HUES64 (cell line): ENCODE data around the gene OSBPL10.
"Not testable (repeated sequence)": the region's sequence is repeated elsewhere in the genome, so short reads cannot be mapped to it uniquely, and the experiment has no call there.

Experiments used
- H3K27ac ChIP-seq: 2 replicates; pipeline ENCODE4 v1.7.0; 2013; ENCODE audit warnings: low read depth, low read length, inconsistent platforms
- H3K27me3 ChIP-seq: 2 replicates; pipeline ENCODE4 v1.6.1; 2013; ENCODE audit warnings: mild to moderate bottlenecking, low read length; ENCODE audit not compliant: insufficient read depth
- H3K36me3 ChIP-seq: 2 replicates; pipeline ENCODE4 v1.6.1; 2013; ENCODE audit warnings: mild to moderate bottlenecking, low read length; ENCODE audit not compliant: insufficient read depth
- H3K4me1 ChIP-seq: 2 replicates; pipeline ENCODE4 v1.6.1; 2013; ENCODE audit warnings: mild to moderate bottlenecking, low read length, moderate library complexity; ENCODE audit not compliant: insufficient read depth
- H3K4me3 ChIP-seq: 2 replicates; pipeline ENCODE4 v1.5.1; 2013; ENCODE audit warnings: mild to moderate bottlenecking, low read length, moderate library complexity
- H3K9ac ChIP-seq: 2 replicates; pipeline ENCODE4 v1.6.1; 2013; ENCODE audit warnings: mild to moderate bottlenecking, low read depth, low read length
- H3K9me3 ChIP-seq: 2 replicates; pipeline ENCODE4 v1.6.1; 2013; ENCODE audit warnings: low read depth, low read length; ENCODE audit not compliant: insufficient read depth
- WGBS: fragments of 150-250, 120-280 bp; methylation state at CpG from one replicate; pipeline ENCODE4 v1.1.7; 2013; ENCODE audit warnings: missing lambda C conversion rate; 5-methylcytosine and 5-hydroxymethylcytosine counted together

Gene OSBPL10

DNA sequence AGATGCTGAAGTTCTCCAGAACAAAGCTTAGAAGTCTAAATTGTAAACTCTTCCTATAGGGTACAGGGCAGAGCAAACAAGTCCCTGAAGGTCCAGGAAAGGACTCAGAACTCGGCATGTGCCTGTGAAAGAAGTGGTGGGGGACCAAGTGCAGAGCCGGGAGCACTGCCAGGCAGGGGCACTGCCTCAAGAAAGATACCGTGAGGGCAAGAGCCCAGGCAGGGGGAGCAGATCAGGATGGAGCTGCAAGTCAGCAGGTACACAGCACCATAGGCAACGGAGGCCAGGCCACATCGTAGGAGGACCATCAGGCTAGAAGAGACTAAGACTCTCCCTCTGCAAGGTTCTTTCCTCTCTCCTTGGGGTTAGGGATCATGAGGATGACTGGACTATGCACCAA is 191.6 kb downstream of the OSBPL10 start:
- Histone ChIP-seq H3K4me1 (no peaks in the 10 kb centered on the region), H3K36me3 (no peaks in the 10 kb centered on the region), H3K27ac (no peak overlapping the region), H3K27me3 (no peaks in the 10 kb centered on the region), H3K4me3 (no peak overlapping the region), H3K9me3 (no peaks in the 10 kb centered on the region), H3K9ac (no peak overlapping the region)
- WGBS, result 84% methylated on average over 5 of the region's 5 CpGs

DNA sequence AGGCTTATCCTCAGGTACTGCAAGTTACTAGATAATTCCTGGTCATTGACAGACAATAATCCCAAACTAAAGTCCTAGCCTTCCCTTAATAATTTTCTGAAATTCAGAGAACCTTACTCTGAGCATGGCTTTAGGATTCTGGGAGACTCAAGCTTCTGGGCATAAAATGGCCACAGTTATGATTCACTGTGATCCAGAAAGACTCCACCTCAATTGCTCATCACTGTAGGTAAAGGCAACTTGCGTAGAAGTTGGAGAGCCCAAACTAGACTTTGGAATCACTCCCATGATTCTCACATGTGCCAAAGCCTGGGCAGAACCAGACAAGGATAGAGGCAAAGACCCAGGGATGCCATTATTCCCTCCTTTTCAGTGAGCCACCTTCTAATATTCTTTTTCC is 195.3 kb downstream of the OSBPL10 start:
- Histone ChIP-seq H3K9me3 (no peaks in the 10 kb centered on the region), H3K4me3 (no peak overlapping the region), H3K27ac (no peak overlapping the region), H3K4me1 (no peaks in the 10 kb centered on the region), H3K27me3 (no peaks in the 10 kb centered on the region), H3K36me3 (no peaks in the 10 kb centered on the region), H3K9ac (no peak overlapping the region)
- 98% methylated on average over 1 of the region's 1 CpG for WGBS

DNA sequence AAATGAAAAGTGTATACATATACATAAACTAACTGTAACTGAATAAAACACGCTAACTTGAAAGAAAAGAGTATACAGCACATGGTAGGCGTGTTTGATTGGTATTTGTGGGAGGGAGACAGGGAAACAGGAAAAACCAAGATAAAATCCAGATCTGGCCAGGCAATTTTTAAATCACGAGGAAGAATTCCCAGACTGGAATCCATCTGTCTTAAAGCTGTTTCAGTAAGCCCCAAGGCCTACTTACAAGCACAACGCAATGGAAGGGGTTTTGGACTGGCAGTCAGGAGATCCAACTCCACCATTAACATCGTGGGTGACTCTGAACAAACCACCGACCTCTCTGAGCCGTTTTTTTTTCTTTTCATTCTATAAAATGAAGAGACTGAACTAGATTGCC is 195.8 kb downstream of the OSBPL10 start:
- Histone ChIP-seq H3K4me3 (no peak overlapping the region), H3K4me1 (no peaks in the 10 kb centered on the region), H3K27me3 (no peaks in the 10 kb centered on the region), H3K9me3 (no peaks in the 10 kb centered on the region), H3K27ac (no peak overlapping the region), H3K36me3 (no peaks in the 10 kb centered on the region), H3K9ac (no peak overlapping the region)
- WGBS, result 85% methylated on average over 7 of the region's 7 CpGs

DNA sequence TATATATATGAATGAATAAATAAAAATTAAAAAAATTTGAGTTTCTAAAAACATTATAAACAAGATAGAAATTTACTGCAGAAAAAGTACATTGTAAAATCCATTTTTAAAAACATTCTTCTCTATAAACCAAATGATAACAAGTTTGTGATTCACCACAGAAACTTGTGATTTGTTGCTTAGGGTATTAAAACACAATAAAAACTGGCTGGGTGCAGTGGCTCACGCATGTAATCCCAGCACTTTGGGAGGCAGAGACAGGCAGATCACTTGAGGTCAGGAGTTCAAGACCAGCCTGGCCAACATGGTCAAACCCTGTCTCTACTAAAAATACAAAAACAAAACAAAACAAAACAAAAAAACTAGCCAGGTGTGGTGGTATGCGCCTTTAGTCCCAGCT is 197.2 kb downstream of the OSBPL10 start:
- WGBS, result 97% methylated on average over 2 of the region's 2 CpGs
- not testable (repeated sequence) for H3K4me1 ChIP-seq, H3K27me3 ChIP-seq, H3K27ac ChIP-seq, H3K9ac ChIP-seq, H3K9me3 ChIP-seq, H3K4me3 ChIP-seq, H3K36me3 ChIP-seq

DNA sequence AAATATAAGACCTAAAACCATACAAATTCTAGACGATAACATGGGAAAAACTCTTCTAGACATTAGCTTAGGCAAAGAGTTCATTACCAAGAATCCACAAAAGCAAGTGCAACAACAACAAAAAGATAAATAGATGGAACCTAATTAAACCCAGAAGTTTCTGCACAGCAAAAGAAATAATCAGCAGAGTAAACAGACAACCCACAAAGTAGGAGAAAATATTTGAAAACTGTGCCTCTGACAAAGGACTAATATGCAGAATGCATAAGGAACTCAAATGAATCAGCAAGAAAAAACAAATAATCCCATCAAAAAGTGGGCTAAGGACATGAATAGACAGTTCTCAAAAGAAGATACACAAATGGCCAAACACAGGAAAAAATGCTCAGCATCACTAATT is 198.8 kb downstream of the OSBPL10 start:
- 91% methylated on average over 1 of the region's 1 CpG for WGBS
- H3K27me3 ChIP-seq, H3K9ac ChIP-seq, H3K9me3 ChIP-seq, H3K4me1 ChIP-seq, H3K27ac ChIP-seq, H3K36me3 ChIP-seq, H3K4me3 ChIP-seq: not testable (repeated sequence)

DNA sequence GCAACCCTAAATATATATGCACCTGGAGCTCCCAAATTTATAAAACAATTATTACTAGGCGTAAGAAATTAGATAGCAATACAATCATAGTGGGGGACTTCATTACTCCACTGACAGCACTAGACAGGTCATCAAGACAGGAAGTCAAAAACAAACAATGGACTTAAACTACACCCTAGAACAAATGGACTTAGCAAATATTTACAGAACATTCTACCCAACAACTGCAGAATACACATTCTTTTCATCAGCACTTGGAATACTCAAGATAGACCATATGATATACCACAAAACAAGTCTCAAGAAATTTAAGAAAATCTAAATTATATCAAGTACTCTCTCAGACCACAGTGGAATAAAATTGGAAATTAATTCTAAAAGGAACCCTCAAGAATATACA is 201.5 kb downstream of the OSBPL10 start:
- Histone ChIP-seq H3K27ac (no peak overlapping the region), H3K36me3 (no peaks in the 10 kb centered on the region), H3K4me3 (no peak overlapping the region), H3K9ac (no peak overlapping the region), H3K27me3 (no peaks in the 10 kb centered on the region), H3K4me1 (no peaks in the 10 kb centered on the region), H3K9me3 (no peaks in the 10 kb centered on the region)
- WGBS, result 63% methylated on average over 1 of the region's 1 CpG

DNA sequence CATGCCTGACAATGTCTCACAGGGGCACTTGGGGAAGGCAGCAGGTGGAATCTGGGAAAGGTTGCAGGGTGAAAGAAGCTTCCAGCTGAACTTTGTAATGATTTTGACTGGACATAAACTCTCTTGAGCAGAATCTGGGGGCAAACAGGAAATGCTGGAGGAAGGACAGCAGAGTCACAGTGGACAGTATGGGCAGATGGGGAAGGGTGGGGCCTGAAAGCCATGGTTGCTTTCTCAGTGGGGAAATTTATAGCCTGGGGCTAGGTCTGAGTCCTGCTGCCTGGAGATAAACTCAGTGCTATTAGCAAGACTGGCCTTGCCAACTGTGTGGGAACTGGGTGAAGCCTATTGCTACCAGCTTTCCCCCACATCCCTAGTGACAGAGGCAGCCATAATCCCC is 203.2 kb downstream of the OSBPL10 start:
- H3K9ac ChIP-seq, result no peak overlapping the region
- H3K9me3 ChIP-seq, result no peaks in the 10 kb centered on the region
- H3K36me3 ChIP-seq, result no peaks in the 10 kb centered on the region
- H3K4me3 ChIP-seq, result no peak overlapping the region
- H3K27me3 ChIP-seq, result no peaks in the 10 kb centered on the region
- H3K4me1 ChIP-seq, result no peaks in the 10 kb centered on the region
- H3K27ac ChIP-seq, result no peak overlapping the region

DNA sequence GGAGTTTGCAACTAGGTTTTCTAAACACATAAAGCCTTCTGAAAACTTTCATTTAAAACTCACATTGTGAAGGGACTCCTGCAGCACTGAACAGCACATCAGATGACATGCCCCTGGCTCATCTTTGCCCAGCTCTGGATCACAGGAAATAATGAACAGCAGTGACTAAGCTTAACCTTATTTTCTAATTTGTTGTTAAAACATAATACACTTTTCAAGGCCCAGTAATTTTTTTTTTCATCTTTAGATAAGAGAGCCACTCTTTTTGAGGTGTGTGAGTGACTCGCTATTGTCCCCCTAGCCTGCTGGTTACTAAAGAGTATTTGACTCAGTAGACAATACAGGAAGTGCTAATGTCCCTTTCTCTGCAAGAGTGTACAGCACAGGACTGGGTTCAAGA is 204.0 kb downstream of the OSBPL10 start:
- WGBS, result 92% methylated on average over 1 of the region's 1 CpG
- no peaks in the 10 kb centered on the region for H3K9me3 ChIP-seq
- no peak overlapping the region for H3K4me3 ChIP-seq
- H3K27ac ChIP-seq, result no peak overlapping the region
- no peaks in the 10 kb centered on the region for H3K36me3 ChIP-seq
- no peaks in the 10 kb centered on the region for H3K4me1 ChIP-seq
- H3K27me3 ChIP-seq, result no peaks in the 10 kb centered on the region
- no peak overlapping the region for H3K9ac ChIP-seq

DNA sequence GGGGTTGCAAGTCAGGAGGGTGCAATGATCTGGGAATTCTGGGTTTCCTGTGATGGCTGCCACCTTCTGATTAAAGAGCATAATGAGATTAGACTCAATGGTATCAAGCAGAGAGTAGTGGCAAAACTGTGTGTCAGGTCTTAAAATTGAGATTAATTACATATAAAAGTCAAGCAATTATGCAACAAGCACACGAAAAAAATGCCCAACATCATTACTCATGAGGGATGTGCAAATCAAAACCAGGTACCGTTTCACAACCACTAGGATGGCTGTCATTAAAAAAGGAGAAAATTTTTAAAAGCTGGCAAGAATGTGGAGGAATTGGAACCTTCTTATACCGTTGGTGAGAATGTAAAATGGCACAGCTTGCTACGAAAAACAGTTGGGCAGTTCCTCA is 205.0 kb downstream of the OSBPL10 start:
- H3K36me3 ChIP-seq, result no peaks in the 10 kb centered on the region
- no peaks in the 10 kb centered on the region for H3K27me3 ChIP-seq
- WGBS, result 93% methylated on average over 4 of the region's 4 CpGs
- no peaks in the 10 kb centered on the region for H3K9me3 ChIP-seq
- no peak overlapping the region for H3K4me3 ChIP-seq
- no peak overlapping the region for H3K9ac ChIP-seq
- H3K27ac ChIP-seq, result no peak overlapping the region
- H3K4me1 ChIP-seq, result no peaks in the 10 kb centered on the region

DNA sequence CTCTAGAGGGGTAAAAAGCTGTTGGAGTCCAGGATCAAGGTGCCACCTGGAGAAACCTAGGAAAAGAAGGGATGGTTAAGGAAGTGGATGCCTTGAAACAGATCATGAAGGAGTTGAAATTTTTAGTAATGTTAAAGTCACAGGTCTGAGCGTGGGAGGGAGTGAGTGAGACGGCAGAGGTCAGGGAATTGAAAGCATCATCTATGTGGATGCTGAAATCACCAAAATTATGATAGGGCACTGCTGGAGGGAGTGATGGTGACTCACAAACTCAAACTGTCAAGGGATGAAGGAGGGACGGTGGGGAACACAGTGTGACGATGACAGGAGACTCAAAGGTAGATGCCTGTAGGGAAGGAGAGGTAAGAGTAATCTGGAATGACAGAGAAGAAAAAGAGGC is 205.7 kb downstream of the OSBPL10 start:
- H3K36me3 ChIP-seq, result no peaks in the 10 kb centered on the region
- no peaks in the 10 kb centered on the region for H3K9me3 ChIP-seq
- no peak overlapping the region for H3K27ac ChIP-seq
- H3K9ac ChIP-seq, result no peak overlapping the region
- no peaks in the 10 kb centered on the region for H3K4me1 ChIP-seq
- H3K27me3 ChIP-seq, result no peaks in the 10 kb centered on the region
- WGBS, result 93% methylated on average over 4 of the region's 4 CpGs
- H3K4me3 ChIP-seq, result no peak overlapping the region

DNA sequence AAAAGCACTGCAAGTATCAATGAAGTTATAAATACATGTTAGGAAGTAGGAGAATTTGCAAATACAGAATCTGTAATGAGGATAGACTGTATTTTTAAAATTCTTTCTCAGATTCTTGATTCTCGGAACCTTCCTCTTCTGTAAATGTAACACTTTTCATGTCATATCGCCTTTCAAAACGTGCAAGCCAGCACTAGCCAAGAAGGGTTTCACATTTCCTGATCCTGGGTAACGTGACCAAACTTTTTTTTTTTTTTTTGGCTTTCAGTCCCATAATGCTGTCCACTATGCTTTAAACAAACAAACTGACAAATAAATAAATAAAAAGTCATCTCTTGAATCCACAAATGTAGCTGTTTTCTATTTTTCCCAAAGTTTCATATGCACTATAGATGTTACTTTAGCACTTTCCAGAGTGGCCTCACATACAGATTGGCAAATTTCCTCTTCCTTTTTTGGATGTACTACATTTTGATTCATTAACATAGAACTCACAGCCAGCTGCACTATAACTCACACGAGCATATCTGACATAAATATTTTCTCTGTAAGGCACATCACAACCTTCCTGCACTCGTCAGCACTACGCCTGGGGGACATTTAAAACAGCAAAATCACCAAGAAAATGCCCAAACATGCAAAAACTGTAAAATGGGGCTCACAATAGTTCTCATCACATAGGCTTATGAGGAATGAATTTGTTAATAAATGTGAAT is 208.1 kb downstream of the OSBPL10 start:
- H3K9me3 ChIP-seq, result no peaks in the 10 kb centered on the region
- no peak overlapping the region for H3K27ac ChIP-seq
- WGBS, result 93% methylated on average over 7 of the region's 7 CpGs
- no peaks in the 10 kb centered on the region for H3K36me3 ChIP-seq
- peaks cover 6% of the 10 kb centered on the region; the same call in 1 of the 2 replicates for H3K4me1 ChIP-seq
- no peak overlapping the region for H3K4me3 ChIP-seq
- no peak overlapping the region for H3K9ac ChIP-seq
- no peaks in the 10 kb centered on the region for H3K27me3 ChIP-seq

DNA sequence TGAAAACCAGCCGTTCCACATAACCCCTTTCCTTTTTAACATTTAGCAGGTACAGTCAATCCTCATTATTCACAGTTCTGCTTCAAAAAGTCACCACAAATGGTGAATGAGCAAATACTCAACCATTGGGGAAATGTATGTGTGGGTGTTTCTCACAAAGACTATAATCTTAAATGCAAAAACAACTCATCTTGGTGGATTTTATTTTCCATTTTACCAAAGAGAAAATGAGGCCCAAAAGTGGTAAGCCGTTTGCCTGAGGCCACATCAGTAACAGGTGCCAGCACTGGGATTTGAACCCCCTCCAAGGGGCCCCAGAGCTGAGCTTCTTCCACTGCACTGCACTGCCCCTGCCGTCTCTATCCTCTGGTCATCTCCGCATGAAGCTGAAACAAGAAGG is 208.8 kb downstream of the OSBPL10 start:
- H3K9me3 ChIP-seq, result no peaks in the 10 kb centered on the region
- H3K27ac ChIP-seq, result no peak overlapping the region
- H3K27me3 ChIP-seq, result no peaks in the 10 kb centered on the region
- H3K36me3 ChIP-seq, result no peaks in the 10 kb centered on the region
- H3K4me1 ChIP-seq, result peaks cover 6% of the 10 kb centered on the region; the same call in 1 of the 2 replicates
- no peak overlapping the region for H3K4me3 ChIP-seq
- H3K9ac ChIP-seq, result no peak overlapping the region
- WGBS, result 89% methylated on average over 4 of the region's 4 CpGs
